HG03442 (cell line): ENCODE data around the gene DNAJC25.

Experiments
- ATAC-seq: cut with Tn5 transposase; IDR thresholded peaks from one replicate; pipeline ENCODE4 v1.9.1; 2021; ENCODE audit warnings: mild to moderate bottlenecking, moderate library complexity; ENCODE audit not compliant: unreplicated experiment

DNAJC25 gene

DNA sequence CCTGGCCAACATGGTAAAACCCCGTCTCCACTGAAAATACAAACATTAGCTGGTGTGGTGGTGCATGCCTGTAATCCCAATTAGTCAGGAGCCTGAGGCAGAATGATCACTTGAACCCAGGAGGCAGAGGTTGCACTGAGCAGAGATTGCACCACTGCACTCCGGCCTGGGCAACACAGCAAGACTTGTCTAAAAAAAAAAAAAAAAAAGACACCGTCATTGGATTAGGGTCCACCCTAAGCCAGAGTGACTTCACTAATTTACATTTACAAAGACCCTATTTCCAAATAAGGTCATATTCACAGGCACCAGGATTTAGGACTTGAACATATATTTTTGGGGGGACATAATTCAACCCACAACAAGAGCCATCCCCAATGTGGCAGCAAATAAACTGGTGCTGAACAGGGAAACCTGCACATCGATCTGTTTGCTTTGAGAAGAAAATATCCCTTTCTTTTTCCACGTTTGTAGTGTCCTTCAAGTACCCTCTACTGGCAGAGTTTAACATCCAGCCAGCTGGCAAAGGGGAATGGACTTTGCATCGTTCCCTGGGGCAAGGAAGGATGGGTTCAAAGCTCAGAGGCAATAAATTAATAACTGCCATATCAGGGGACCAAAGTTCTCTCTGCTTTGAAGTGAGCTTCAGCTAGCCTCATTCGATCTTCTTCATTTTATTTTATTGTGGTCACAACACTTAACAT lies 3.7 kb upstream of the DNAJC25 start:
- no peak for ATAC-seq

DNA sequence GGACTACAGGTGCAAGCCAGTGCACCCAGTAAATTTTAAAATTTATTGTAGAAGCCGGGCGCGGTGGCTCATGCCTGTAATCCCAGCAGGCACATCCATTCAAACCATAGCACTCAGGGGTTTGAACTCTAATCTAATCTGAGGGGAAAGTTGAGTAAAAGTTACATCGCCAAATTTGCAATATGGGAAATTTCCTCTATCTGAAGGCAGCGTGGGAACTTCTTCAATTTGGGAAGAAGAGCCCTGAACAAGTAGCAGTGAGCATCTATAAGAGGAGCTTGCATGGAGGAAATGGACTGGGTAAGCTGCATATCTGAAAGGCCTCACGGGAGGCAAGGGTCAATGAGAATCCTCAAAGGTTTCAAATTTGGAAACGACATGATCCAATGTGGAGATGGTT lies 2.7 kb upstream of the DNAJC25 start:
- ATAC-seq = no peak

DNA sequence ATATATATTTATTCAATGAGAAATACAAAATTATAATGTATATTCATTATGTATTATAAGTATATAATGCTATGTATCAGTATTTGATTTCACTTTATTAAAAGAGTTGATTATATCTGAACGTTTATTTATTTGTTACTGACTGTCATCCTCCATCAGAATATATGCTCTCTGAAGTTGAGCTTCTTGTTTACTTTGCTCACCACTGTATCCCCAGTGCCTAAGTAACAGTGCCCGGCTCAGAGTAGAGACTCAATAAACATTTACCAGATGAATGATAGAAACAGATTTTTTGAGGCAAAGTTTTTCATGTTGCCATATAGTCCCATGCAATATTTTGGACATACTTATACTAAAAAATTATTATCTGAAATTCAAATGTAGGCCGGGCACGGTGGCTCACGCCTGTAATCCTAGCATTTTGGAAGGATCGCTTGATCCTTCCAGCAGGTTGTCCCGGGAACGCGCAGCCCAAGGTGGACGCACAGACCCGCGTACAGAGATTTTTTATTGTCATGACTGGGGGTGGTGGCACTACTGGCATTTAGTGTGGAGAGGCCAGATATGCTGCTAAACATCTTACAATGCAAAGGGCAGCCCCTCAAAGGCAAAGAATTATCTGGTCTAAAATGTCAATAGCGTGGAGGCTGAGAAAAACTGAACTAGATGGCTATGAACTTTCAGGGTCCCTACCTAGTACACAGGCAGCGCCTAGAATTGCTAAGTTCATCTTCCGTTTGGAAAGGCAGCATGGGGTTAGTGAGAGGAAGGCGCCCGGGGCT lies 761 bp upstream of the DNAJC25 start:
- peak; percentile 12 for ATAC-seq

DNA sequence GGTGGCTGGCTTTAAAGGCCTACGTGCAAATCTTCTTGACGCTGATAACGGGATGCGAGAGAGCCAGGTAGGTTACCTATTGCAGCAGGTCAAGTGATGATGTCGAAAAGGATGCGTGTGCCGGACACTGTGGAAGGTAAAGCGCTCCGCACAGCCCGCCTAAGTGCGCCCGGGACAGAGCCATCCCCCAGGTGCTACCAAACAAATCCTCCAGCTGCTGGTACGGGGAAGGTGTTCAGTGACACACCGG lies 245 bp upstream of the DNAJC25 start:
- ATAC-seq = no peak

DNA sequence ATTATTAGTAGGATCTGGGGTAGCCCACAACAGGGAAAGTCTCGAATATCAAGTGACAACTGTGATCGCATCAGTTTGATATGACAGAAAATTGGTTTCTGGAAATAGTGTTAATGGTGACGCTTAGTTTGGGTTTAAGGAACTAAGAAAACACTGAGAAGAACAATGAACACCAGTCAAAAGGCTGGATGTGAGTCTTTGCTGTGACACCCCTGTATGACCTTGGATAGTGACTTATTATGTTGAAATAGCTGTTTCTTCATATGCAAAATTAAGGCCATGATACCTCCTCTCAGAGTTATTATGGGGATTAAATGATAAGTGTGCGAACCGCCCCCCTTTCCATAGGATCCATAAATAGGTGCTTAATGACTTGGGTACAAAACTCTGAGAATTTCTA lies 926 bp downstream of the DNAJC25 start:
- no peak for ATAC-seq

DNA sequence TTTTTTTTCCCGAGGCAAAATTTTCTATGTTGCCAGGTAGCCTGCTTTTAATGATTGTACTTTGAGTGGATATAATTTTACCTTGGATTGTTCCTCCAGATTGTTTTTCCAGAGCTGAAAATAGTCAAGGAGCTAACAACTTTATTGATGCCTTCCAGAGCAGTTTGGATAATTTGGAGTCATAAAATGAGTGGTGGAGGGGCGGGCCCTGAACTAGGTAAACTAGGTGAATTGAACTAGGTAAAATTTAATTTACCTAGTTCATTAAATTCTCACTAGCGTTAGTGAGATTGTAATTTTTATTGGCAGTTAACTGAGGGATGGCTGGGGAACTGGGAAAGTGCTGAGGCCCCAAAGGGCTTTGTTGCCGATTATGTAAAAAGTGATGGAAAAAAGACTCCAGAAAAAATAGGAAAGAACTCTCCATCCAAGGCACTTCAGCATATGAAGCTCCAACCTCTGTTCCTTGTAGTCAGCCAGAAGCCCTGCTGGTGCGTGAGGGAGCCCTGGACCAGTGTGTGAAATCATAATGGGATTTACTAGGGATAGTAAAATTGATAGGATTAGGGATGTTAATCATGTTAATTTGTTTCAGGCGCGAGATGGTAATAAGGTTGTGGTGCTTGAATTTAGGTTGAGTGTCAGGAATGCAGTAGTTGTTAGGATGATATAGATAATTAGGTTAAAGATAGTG lies 1.7 kb downstream of the DNAJC25 start:
- ATAC-seq = no peak

DNA sequence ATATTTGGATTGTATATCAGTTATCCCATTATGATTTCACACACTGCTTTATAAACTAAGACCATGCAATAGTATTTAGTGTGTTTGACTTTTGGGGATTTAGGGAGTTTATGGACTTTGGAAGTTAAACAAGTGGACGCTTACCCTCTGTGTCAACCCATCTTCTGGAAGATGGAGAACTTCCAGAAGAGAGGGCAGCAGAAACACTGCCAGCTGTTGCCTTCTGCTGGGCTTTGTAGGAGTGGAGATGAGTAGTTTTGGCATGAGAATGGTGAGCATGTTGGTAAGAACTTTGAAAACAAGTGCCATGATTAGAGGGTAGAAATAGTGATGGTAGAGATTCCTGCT lies 2.2 kb downstream of the DNAJC25 start:
- ATAC-seq = no peak

DNA sequence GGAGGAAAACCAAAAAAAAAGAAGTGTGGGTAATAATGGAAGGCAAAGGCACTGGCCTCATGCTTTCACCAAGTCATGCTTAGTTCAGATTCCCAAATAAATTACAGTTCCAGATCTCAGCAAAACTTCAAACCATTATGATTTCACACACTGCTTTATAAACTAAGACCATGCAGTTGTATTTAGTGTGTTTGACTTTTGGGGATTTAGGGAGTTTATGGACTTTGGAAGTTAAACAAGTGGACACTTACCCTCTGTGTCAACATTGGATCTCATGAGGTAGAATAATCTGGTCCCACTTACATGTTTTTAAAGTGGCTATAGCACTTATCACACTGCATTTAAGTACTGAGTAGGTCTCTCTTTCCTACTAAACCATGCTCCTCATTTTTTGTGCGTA lies 3.7 kb downstream of the DNAJC25 start:
- ATAC-seq = no peak

DNA sequence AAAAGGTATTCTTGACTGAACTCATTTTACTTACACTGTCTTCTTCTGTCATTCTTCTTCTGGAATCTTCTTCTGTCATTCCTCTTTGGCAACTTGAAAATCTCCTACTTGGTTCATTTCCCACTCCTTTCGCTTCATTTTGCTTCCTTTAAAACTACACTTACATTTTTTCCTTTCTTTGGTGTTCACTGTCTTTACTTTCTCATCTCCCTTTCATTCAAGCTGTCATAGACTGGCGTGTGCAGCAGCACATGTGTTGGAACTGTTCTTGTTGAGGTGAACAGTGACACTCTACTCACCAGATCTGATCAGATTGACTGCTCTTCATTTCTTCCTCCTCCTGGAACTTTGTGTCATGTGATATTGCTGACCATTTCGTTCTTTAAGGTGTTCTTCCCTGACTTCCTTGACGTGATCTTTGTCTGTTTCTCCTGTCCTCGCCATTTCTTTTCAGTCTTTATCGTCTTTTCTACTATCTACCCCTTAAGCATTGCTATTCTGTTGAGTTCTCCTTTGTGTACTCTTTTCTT lies 6.4 kb downstream of the DNAJC25 start:
- no peak for ATAC-seq

DNA sequence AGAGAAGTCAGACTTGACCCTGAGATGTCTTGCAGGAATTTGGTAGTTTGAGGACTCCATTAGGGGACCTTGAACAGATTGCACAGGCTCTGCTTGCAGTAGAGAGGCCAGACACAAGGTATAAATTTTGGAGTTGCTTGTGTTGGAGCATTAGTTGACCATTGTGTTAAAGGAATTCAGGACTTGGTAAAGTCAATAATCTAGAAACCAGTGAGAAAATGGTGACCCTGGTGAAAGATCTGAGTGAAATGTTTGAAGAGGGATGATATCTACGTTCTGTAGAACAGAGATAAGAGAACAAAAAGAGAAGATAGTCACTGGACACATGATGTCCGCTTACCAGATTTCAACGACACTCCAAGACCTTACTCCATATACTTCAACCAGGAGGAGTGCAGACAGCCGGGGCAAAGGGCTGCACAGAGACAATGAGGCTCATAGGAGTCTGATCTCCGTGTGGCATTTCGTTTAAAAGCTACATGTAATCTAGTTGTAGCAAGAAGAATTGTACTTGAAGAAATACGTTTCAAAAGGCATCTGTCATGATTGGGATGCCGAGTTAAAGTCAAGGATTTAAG lies 13.2 kb downstream of the DNAJC25 start:
- no peak for ATAC-seq

DNA sequence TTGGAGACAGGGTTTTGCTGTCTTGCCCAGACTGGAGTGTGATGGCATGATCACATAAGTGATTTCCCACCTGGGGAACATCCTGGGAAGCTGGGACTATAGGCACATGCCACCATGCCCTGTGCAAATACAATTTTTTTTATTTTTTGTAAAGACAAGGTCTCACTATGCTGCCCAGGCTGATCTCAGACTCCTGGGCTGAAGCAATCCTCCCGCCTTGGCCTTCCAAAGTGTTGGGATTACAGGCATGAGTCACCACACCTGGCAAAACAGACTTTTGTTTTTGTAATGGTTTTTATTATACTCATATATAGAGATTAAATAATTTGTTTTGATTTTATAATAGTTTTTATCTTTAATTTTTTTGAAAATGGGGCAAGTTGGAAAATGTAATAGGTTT lies 14.7 kb downstream of the DNAJC25 start:
- ATAC-seq = no peak

DNA sequence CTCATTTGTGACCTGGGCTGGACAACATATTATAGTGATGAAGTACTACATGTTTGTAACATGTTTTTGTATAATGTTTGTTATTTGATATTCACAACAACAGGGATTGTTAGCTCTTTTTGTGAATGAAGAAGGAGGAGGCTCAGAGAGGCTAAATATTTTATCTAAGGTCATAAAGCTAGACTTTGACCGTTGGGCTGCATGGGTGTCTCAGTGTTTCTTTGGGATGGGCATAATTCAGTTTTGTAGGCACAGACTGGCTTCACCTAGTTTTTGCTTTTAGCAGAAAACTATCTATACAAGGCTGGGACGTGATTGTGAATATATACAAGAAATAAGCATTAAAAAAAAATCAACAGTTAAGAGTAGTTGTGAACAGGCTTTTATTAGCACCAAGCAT lies 15.3 kb downstream of the DNAJC25 start:
- ATAC-seq = no peak

DNA sequence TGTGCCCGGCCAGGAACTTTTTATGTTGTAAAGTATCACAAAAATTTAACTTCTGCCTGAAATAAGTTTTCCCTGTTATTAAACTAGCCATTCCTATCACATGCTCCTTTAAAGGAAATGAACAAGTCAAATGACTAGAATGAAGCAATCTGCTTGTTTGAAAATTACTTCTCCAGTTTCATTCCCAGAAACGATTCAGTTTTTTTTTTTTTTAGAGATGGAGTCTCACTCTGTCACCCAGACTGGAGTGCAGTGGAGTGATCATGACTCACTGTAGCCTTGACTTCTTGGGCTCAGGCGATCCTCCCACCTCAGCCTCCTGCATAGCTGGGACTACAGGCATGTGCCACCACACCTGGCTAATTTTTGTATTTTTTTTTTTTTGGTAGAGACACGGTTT lies 16.9 kb downstream of the DNAJC25 start:
- no peak for ATAC-seq

DNA sequence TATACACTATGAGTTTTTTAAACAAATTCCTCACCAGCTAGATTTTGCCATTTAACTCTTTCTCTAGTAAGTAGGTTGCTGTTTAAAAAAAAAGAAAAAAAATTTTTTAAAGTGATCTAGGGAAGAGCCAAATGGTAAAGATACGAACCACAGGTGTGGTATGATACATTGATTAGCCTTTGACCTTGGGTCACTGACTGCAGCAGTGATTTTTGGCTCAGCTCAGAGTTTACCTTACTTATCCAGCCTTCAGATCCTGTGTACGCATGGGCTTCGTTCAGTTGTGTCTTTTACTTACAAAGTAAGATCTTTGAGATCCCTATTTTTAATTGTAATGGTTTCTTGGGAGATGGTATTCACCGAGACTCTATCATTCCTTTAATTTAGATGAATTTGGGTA lies 17.9 kb downstream of the DNAJC25 start:
- no peak for ATAC-seq

DNA sequence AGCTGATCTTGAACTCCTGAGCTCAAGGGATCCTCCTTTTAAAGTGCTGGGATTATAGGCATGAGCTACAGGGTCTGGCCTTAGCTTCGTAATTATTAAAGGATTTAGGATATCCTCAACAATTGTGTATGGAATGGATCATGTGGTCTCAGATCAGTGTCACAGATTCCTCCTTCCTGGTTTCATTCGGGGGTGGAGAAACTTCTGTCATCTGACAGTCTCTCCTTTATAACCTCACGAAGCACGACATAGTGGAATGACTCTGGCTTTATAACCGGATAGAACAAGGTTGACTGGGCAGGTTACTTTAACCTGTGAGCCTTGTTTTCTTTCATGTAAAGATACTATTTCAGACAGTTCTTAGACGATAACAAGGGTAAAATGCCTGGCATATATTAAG lies 25.9 kb downstream of the DNAJC25 start:
- ATAC-seq = no peak

DNA sequence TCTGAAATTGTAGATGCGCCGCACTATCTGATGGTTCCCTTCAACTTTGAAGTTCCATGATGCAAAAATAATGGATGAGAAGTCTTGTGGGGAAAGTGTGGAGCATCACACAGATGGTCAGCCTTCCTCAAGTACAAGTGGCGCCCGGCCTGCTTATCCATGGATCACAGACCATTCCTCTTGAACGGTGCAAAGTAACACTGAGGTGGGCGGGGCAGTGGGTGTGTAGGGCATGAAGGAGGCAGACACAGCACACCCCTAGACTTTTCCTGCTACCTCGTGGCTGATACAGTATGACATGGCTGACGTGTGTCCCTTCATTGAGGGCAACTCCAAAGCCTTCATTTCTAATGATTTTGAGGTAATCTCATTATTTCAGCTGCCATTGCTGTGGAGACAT lies 27.8 kb downstream of the DNAJC25 start:
- no peak for ATAC-seq

DNA sequence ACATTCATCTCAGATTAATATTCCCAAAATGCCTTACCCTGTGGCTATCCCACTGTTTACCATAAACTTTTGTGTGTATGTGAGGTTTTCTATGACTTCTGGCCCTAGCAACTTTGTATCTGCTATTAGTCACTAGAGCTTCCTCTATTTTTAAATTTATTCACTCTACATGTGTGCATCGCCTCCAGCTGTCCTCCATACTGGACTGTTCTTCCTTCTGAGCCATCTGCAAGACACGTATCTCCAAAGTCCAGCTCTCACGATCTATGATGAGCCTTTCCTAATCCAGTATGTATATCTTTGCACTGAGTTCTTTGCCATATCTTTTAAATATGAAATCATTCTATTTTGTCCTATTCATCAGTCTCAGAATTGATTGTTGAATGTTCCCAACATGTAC lies 28.6 kb downstream of the DNAJC25 start:
- no peak for ATAC-seq

DNA sequence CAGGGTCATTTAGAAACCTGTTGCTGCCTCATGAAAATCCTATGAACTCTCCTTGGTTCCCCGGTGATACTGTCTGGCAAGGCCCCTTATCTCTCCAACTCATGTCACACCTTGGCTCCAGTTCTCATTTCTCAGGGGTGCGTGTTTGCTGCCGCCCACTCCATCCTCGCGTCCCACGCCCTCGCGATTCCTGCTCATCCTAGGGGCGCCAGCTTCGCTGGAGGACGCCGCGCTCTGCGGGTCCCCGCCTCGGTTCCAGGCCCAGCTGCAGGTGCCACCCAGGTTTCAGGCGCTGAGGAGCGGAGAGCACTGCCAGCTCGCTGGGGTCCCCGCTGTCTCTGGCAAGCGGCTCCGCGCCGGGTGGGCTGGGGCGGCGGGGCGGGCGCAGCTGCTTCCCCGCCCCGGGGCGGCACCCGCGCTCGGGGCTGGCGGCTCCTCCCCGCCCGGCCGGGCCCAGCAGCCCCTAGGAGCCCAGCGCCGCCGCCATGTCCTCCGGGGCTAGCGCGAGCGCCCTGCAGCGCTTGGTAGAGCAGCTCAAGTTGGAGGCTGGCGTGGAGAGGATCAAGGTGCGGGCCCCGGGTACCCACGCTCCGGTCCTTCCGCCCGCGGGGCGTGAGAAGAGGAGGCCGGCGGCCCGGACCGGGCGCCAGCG lies 30.1 kb downstream of the DNAJC25 start, which contains the start of gene GNG10:
Gene GNG10, plus strand, starts transcription at position 456 of the 652 bp plus-strand sequence. Its CDS starts 30 bp downstream, at position 486.
- ATAC-seq = peak; percentile 76

DNA sequence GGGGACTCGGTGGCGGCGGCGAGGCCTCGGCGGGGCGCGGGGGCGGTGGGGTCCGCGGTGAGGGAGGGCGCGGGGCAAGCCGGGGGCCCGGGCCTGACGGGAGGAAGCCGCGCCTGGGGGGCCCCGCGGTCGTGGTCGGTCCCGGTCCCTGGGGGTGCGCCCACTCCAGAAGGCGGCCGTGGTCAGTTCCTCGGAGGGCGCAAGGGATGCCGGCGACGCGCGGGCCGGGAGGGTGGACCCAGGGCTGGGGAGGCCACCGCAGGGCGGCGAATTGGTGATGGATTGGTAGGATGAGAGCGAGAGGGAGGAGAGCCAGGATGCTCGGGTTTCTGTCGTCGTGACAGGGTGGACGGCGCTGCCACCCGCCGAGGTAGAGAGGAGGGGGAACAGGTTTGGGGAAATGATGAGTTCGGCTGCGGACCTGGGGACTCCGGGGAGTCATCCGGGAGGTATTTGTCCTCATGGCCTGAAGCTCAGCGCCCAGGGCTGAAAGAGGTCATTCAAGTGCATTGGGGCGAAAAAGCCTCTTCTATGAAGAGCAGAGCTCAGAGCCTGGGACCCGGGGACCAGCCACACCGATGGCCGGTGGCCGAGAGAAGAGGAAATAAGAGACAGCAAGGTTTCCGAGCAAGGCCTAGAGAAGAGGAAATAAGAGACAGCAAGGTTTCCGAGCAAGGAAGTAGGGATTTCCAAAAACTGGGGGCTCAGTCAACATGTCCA lies 30.8 kb downstream of the DNAJC25 start:
- peak; percentile 28 for ATAC-seq

DNA sequence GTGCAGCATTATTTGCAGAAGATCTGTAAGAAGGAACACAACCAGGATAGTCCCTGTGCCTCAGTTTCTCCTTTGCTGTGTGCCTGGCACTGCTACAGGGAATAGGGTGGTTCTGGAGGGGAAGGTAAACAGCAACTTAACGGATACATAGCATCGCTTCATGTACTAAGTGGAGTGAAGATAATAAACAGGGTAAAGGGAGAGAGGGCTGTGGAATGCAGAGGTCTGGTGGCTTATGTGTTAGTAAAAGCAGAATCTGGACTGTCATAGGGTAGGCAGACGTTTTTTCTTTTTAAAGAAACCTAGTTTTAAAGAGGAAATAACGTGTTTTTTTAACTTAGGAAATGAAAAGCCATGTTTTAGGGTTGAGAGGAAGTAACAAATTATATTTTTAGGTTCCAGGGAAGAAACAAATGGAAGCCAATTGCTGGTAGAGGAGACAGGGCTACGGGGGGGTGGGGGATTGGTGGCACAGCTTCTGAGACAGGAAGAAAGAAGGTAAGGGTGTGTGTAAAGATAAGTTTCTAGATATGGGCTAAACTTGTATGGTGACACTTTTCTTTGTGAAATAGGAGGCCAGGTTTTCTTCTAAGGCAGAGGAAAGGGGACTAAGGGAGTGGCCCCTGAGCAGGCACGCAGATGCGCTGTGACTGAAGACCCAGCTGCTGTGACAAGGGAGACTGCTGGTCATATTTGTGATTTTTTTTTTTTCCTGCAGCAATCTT lies 31.6 kb downstream of the DNAJC25 start:
- no peak for ATAC-seq
